PFSK-1 (cell line): Measurements from ENCODE around the gene PRR22.

ENCODE experiments used
- FOXP2 ChIP-seq: optimal IDR thresholded peaks from 2 replicates; pipeline ENCODE3; 2011; ENCODE audit warnings: borderline replicate concordance, control low read depth, inconsistent platforms; ENCODE audit not compliant: insufficient read depth; ENCODE audit errors: extremely low read length, extremely low read depth
- POLR2AphosphoS5 ChIP-seq: IDR thresholded peaks from 2 replicates; pipeline ENCODE4 v1.6.1; 2012; ENCODE audit warnings: low read depth, mild to moderate bottlenecking, control low read depth, low read length, moderate library complexity
- REST ChIP-seq, 2 experiments: IDR thresholded peaks; 2 replicates each; pipeline versions ENCODE4 v1.6.1 to v1.8.0; 2011 to 2012; ENCODE audit warnings: low read depth in 2 of 2, low read length in 2 of 2, control low read depth in 1 of 2, inconsistent platforms in 1 of 2, mild to moderate bottlenecking in 1 of 2, moderate library complexity in 1 of 2; ENCODE audit not compliant: insufficient read depth in 1 of 2
- SIN3A ChIP-seq: IDR thresholded peaks from 2 replicates; pipeline ENCODE4 v1.6.1; 2012; ENCODE audit warnings: mild to moderate bottlenecking, low read length, moderate library complexity, borderline replicate concordance; ENCODE audit not compliant: insufficient read depth
- TAF1 ChIP-seq: IDR thresholded peaks from 2 replicates; pipeline ENCODE4 v1.6.1; 2012; ENCODE audit warnings: low read length, control low read depth, borderline replicate concordance; ENCODE audit not compliant: insufficient read depth

GRCh38 chr19:5820785-5821184 lies 36.2 kb upstream of the PRR22 start:
- TF ChIP-seq POLR2AphosphoS5: no peak
- no peak for TF ChIP-seq REST (IDR thresholded peaks at IDR 0.05; ENCODE audit: insufficient read depth in 1 of 2, low read depth in 2 of 2, low read length in 2 of 2)
- no peak for TF ChIP-seq SIN3A
- TF ChIP-seq TAF1: no peak
- no peak for TF ChIP-seq FOXP2
